ENCODE measurements around the gene ERVW-1. TPM values are rescaled to one million over a fixed set of nuclear protein-coding genes. Genes with fewer than 3 reads are reported as not detected.

Gene ERVW-1
- polyA plus RNA-seq, 1 donor (not counting 4 experiments of a cell fraction or from before 2014, with no cell fraction given), result not detected

- Histone ChIP-seq H3K9ac (ENCODE audit: control insufficient read depth, extremely low read depth, insufficient read depth, low read length) (no peak overlapping the region), H3K27me3 (ENCODE audit: control insufficient read depth, extremely low read depth, insufficient read depth, low read length) (no peaks in the 10 kb centered on the region), H3K4me1 (ENCODE audit: control insufficient read depth, extremely low read depth, insufficient read depth, low read length) (peaks cover 3% of the 10 kb centered on the region), H3K79me2 (ENCODE audit: control insufficient read depth, insufficient read depth, low read length) (no peaks in the 10 kb centered on the region), H3K4me3 (ENCODE audit: control insufficient read depth in 2 of 3, extremely low read depth in 1 of 3, insufficient read depth in 2 of 3, low read depth in 1 of 3, low read length in 3 of 3) (no peak overlapping the region), H3K36me3 (ENCODE audit: control insufficient read depth in 2 of 2, extremely low read depth in 1 of 2, insufficient read depth in 2 of 2, low read length in 2 of 2) (peaks cover 0 to 2% of the 10 kb centered on the region in 2 experiments), H3K4me2 (ENCODE audit: control insufficient read depth, extremely low read depth, insufficient read depth, low read depth, low read length) (no peak overlapping the region), H3K27ac (ENCODE audit: control insufficient read depth, insufficient read depth, low read length) (no peak overlapping the region), H3K9me3 (ENCODE audit: control insufficient read depth, low read depth, low read length) (no peaks in the 10 kb centered on the region), H3K9me1 (ENCODE audit: control insufficient read depth, extremely low read depth, insufficient read depth, low read length) (no peaks in the 10 kb centered on the region), H2AFZ (ENCODE audit: control insufficient read depth, low read length) (no peak overlapping the region), H4K20me1 (ENCODE audit: control insufficient read depth, extremely low read depth, insufficient read depth, low read length) (no peaks in the 10 kb centered on the region)
- TF ChIP-seq EZH2 (IDR thresholded peaks at IDR 0.05; ENCODE audit: low read length), result no peak
- no peak for TF ChIP-seq CTCF (optimal IDR thresholded peaks at IDR 0.05 in 1 of 3, IDR thresholded peaks at IDR 0.05 in 1 of 3, conservative IDR thresholded peaks at IDR 0.05 in 1 of 3; ENCODE audit: extremely low read depth in 1 of 3, insufficient read depth in 2 of 3, low read length in 3 of 3)
- DNase-seq (ENCODE audit: low read depth, low spot score) (no peak), FAIRE-seq (no peak)
- dilution Hi-C loops (cut with MboI; ENCODE audit: extremely low pct_ligation_motif_present, low sequenced_read_pairs), result no loop called here
Measured at GRCh38 chr7:92513167-92513902, 35.6 kb upstream of the ERVW-1 start.

- Histone ChIP-seq H3K27me3 (ENCODE audit: control insufficient read depth, extremely low read depth, insufficient read depth, low read length) (no peaks in the 10 kb centered on the region), H3K79me2 (ENCODE audit: control insufficient read depth, insufficient read depth, low read length) (no peaks in the 10 kb centered on the region), H3K36me3 (ENCODE audit: control insufficient read depth in 2 of 2, extremely low read depth in 1 of 2, insufficient read depth in 2 of 2, low read length in 2 of 2) (no peaks in the 10 kb centered on the region), H4K20me1 (ENCODE audit: control insufficient read depth, extremely low read depth, insufficient read depth, low read length) (no peaks in the 10 kb centered on the region), H2AFZ (ENCODE audit: control insufficient read depth, low read length) (no peak overlapping the region), H3K4me3 (ENCODE audit: control insufficient read depth in 2 of 3, extremely low read depth in 1 of 3, insufficient read depth in 2 of 3, low read depth in 1 of 3, low read length in 3 of 3) (no peak overlapping the region), H3K9ac (ENCODE audit: control insufficient read depth, extremely low read depth, insufficient read depth, low read length) (no peak overlapping the region), H3K9me1 (ENCODE audit: control insufficient read depth, extremely low read depth, insufficient read depth, low read length) (no peaks in the 10 kb centered on the region), H3K4me2 (ENCODE audit: control insufficient read depth, extremely low read depth, insufficient read depth, low read depth, low read length) (no peak overlapping the region), H3K9me3 (ENCODE audit: control insufficient read depth, low read depth, low read length) (no peaks in the 10 kb centered on the region), H3K4me1 (ENCODE audit: control insufficient read depth, extremely low read depth, insufficient read depth, low read length) (no peaks in the 10 kb centered on the region), H3K27ac (ENCODE audit: control insufficient read depth, insufficient read depth, low read length) (no peak overlapping the region)
- no peak for DNase-seq (ENCODE audit: low read depth, low spot score)
- FAIRE-seq, result no peak
- TF ChIP-seq CTCF (optimal IDR thresholded peaks at IDR 0.05 in 1 of 3, IDR thresholded peaks at IDR 0.05 in 1 of 3, conservative IDR thresholded peaks at IDR 0.05 in 1 of 3; ENCODE audit: extremely low read depth in 1 of 3, insufficient read depth in 2 of 3, low read length in 3 of 3) (no peak), EZH2 (IDR thresholded peaks at IDR 0.05; ENCODE audit: low read length) (no peak)
- dilution Hi-C loops (cut with MboI; ENCODE audit: extremely low pct_ligation_motif_present, low sequenced_read_pairs), result no loop called here
Measured at GRCh38 chr7:92508946-92509345, 31.2 kb upstream of the ERVW-1 start.

Measured in keratinocyte (primary cell).